Forelimb muscle (tissue), 1 donor: ENCODE measurements around the gene C4B. TPM values are rescaled to one million over a fixed set of nuclear protein-coding genes. Genes with fewer than 3 reads are reported as not detected.
"Not testable (repeated sequence)": the region's sequence is repeated elsewhere in the genome, so short reads cannot be mapped to it uniquely, and the experiment has no call there.

Experiments used
- DNase-seq: peaks from one replicate; pipeline ENCODE4 v3.0.0-alpha.2; 2013; ENCODE audit warnings: low read depth
- polyA plus RNA-seq: library from polyadenylated mRNA; unstranded; fragments of 120-200 nt; gene quantifications from one replicate; pipeline ENCODE4 v1.2.1, GENCODE V29; 2013; ENCODE audit not compliant: insufficient read length

Gene C4B
- polyA plus RNA-seq, 1 donor: 22.1 TPM

GRCh38 chr6:32050562-32050961, 36.0 kb downstream of the C4B start:
- DNase-seq: no peak

DNA sequence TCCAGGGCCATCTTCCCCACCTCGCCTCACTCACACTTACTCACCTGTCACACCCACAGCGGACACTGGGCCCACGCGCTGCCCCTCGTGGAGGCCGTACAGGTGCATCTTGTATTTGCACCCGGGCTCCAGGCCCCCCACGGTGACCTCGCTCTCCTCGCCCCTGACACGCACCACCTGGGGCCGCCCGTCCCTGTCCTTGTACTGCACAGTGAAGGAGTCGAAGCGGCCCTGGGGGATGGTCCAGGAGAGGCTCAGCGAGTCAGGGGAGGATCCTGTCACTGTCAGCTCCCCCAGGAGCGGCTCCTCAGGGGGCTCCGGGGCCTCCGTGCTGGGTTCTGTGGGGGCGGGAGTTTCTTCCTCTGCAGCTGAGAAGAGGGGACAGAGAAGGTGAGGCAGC, 38.0 kb downstream of the C4B start:
- not testable (repeated sequence) for DNase-seq

DNA sequence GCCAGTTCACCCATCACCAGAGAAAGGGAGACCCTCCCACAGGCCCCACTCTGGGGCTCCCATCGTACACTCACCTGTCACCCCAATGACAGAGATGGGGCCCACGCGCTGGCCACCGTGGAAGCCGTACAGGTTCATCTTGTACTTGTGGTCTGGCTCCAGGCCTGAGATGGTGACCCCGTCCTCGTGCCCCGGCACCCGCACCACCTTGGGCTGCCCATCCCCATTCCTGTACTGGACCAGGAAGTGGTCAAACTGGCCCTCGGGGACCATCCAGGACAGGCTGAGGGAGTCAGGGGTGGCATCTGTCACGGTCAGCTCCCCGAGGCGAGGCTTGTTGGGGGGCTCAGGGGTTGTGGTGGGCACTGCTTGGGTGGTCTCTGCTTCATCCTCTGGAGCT, 38.7 kb downstream of the C4B start:
- DNase-seq: not testable (repeated sequence)

GRCh38 chr6:32055756-32056155, 41.2 kb downstream of the C4B start:
- not testable (repeated sequence) for DNase-seq

- no peak for DNase-seq
These were observed 41.7 kb downstream of the C4B start for GRCh38 chr6:32056254-32056653.

DNA sequence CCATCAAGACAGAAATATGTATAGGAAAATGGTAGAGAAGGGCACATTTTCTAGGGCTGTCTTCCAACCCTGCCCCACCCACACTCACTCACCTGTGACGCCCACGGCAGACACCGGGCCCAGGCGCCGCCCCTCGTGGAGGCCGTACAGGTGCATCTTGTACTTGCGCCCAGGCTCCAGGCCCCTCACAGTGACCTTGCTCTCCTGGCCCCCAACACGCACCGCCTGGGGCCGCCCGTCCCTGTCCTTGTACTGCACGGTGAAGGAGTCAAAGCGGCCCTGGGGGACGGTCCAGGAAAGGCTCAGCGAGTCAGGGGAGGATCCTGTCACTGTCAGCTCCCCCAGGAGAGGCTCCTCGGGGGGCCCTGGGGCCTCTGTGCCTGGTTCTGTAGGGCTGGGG, 43.4 kb downstream of the C4B start:
- no peak for DNase-seq

DNA sequence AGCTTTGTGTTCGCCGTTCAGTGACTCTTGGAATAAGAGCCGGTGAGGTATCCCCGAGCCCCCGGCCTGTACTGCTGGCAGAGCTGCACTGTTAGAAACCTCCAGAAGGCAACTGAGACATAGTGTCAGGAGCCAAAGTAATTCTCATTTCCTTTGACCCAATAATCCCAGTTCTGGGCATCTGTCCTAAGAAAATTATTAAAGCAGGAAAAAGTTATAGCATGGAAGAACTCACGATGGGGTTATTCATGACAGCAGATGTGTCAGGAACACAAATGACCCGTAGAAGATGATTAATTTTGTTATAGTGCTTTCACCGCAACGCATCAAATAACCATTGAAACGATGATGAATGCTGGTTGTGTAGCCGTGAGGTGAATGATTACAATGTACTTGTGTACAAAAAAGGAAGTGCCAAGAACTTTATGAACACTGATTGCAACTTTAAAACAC, 43.9 kb downstream of the C4B start:
- no peak for DNase-seq

GRCh38 chr6:32060966-32061655, 46.5 kb downstream of the C4B start:
- no peak for DNase-seq

DNA sequence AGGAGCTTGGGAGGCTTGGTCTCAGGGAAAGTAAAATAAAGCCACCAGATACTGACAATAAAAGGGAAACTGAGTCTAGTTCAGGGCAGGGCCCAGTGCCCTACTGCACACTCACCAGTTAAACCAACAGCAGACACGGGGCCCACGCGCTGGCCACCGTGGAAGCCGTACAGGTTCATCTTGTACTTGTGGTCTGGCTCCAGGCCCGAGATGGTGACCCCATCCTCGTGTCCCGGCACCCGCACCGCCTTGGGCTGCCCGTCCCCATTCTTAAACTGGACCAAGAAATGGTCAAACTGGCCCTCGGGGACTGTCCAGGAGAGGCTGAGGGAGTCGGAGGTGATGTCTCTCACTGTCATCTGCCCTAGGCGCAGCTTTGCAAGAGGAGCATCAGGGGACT, 50.1 kb downstream of the C4B start:
- DNase-seq: no peak

DNA sequence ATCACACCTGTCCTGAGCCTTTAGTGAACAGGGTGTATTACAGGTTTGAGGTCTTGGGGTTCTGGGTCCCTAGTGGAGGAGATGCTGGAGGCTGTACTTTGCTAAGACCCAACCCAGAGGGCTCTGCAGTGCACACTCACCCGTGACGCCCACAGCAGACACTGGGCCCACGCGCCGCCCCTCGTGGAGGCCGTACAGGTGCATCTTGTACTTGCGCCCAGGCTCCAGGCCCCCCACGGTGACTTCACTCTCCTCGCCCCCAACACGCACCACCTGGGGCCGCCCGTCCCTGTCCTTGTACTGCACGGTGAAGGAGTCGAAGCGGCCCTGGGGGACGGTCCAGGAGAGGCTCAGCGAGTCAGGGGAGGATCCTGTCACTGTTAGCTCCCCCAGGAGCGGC, 52.9 kb downstream of the C4B start:
- DNase-seq: not testable (repeated sequence)

- not testable (repeated sequence) for DNase-seq
These were observed 53.7 kb downstream of the C4B start for GRCh38 chr6:32068315-32068714.

GRCh38 chr6:32068867-32069266, 54.3 kb downstream of the C4B start:
- DNase-seq: no peak

GRCh38 chr6:32069460-32069859, 54.9 kb downstream of the C4B start:
- DNase-seq: no peak

DNA sequence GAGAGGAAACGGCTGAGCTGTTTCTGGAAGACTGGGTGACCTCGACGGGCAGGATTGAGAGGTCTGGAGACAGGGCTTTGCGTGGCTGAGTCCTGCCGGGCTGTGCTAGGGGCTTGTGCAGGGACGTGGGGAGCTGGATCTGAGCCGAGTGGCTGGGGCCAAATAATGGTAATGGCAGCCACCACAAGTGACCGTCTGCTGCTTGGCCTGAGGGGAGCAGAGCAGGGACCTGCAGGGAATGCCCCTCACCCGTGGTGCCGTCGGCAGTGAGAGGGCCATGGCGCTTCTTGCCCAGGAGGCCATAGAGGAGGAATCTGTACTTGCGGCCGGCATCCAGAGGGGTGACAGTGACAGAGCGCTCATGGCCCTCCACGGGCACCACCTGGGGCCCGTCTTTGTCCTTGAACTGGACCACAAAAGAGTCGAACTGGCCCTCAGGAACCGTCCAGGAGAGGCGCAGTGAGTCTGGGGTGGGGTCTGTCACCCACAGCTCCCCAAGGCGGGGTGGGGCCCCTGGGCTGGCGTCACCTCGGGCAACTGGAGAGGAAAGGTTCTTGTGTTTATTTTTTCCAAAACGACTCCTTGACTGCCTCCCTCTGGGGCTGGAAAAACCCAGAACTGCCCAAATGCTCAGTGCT, 55.4 kb downstream of the C4B start:
- no peak for DNase-seq

DNA sequence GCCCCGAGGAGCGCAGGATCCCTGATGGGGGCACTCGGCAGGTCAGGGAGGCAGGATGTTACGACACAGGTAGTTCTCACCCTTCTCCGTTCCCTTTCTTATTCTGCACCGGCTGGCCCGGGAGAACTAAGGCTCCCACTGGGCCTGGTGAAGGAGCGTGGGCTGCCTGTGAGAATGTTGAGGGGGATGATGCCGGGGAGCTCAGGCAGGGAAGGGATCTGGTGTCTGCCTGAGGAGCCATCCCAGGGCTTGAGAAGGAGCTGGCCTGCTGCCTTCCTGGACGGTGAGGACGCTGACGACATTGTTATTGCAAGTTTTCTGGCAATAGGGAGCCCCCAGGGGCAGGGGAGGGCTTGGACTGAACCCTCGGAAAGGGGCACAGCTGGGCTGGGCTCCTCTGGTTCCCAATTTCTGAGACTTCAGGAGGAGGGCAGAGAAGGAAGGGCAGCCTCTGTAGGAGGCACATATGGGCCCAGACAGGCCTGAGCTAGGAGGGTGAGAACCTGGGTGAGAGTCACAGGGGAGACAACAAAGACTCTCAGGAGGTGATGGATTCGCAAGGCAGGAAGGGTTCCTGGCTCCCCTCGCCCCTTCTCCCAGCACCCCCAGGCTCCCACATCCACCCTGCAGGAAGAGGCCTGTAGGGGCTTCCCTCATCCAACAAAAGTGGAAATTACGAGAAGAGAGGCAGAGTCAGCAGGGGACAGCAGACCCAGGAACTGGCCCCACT, 56.4 kb downstream of the C4B start:
- no peak for DNase-seq

GRCh38 chr6:32073101-32073500, 58.5 kb downstream of the C4B start:
- no peak for DNase-seq

GRCh38 chr6:32073613-32074012, 59.0 kb downstream of the C4B start:
- DNase-seq: no peak

DNA sequence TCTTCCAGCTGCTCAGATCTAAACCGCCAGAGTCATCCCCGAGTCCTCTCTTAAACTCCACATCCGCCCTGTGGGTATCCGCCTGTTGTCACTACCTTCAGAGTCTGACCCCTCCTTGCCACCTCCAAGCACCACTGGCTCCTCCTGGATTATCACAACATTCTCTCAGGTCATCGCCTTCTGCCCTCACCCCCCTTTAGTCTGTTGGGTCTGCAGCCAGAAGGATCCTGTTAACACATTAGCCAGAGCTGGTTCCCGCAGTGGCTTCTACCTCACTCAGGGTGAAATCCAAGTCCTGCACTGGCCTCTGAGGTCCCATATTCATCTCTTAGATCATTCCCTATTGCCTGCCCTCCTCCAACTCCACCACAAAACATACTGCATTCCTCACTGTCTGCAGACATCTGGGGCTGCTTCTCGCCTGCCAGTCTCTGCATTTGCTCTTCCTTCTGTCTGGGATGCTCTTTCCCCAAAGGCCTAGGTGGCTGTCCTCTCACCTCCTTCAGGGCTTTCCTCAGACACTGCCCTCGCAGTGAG, 60.5 kb downstream of the C4B start:
- DNase-seq: no peak

GRCh38 chr6:32075781-32076180, 61.2 kb downstream of the C4B start:
- DNase-seq: no peak

- peak; percentile 62 for DNase-seq
These were observed 61.8 kb downstream of the C4B start for GRCh38 chr6:32076321-32076809.

DNA sequence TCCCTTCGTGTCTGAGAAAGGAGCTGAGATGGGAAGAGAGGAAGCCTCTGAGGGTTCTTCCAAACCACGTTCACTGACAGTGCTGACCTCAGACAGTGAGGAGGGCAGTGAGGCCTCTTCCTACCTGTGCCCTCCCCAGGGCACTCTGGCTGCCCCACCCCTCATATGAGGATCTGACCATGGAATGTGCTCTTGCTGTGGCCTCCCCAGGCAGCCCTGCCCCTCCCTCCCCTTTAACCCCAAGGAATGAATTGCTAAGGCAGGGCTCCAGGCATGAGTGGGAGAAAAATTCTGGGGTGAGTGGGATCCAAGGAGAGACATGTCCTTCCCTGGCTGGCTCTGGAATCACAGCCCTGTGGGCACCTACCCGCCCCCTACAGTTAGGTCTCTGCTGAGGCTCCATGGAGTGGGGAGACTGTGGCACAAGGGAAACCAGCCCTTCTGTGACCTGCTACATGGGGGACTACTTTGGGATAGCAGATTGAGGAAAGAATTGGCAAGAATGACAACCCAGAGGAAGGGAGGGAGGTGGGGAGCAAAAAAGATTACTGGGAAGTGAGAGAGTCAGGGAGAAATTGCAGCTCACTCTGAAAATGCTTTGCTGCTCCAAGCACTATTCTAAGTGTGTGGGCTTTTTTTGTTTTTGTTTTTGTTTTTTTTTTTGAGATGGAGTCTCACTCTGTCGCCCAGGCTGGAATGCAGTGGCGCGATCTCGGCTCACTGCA, 65.1 kb downstream of the C4B start:
- DNase-seq: no peak
